H9 (cell line): ENCODE measurements around the gene MED17. TPM values are rescaled to one million over a fixed set of nuclear protein-coding genes. Genes with fewer than 3 reads are reported as not detected.

Experiments used
- DNase-seq: peaks from one replicate; pipeline ENCODE4 v3.0.0-alpha.2; 2017
- H2AFZ ChIP-seq: one replicate; pipeline ENCODE4 v1.6.1; 2013; ENCODE audit warnings: mild to moderate bottlenecking, low read length, control low read depth, moderate library complexity
- H2AK5ac ChIP-seq: 2 replicates; pipeline ENCODE4 v1.6.1; 2013; ENCODE audit warnings: low read length, control low read depth, mixed read lengths; ENCODE audit not compliant: insufficient read length
- H2BK120ac ChIP-seq: one replicate; pipeline ENCODE4 v1.6.1; 2013; ENCODE audit warnings: low read depth, mild to moderate bottlenecking, low read length, control low read depth, inconsistent platforms; ENCODE audit not compliant: poor library complexity, severe bottlenecking
- H2BK12ac ChIP-seq: 2 replicates; pipeline ENCODE4 v1.6.1; 2013; ENCODE audit warnings: low read length, control low read depth, mixed read lengths, low read depth; ENCODE audit not compliant: insufficient read length
- H2BK15ac ChIP-seq: 2 replicates; pipeline ENCODE4 v1.6.1; 2013; ENCODE audit warnings: low read depth, low read length, control low read depth
- H2BK20ac ChIP-seq: one replicate; pipeline ENCODE4 v1.6.1; 2013; ENCODE audit warnings: low read depth, mild to moderate bottlenecking, low read length, control low read depth, inconsistent platforms; ENCODE audit not compliant: poor library complexity, severe bottlenecking
- H2BK5ac ChIP-seq: 2 replicates; pipeline ENCODE4 v1.6.1; 2013; ENCODE audit warnings: low read length, control low read depth, mixed read lengths; ENCODE audit not compliant: insufficient read length
- H3K14ac ChIP-seq: 2 replicates; pipeline ENCODE4 v1.6.1; 2013; ENCODE audit warnings: low read length, control low read depth; ENCODE audit not compliant: insufficient read depth
- H3K18ac ChIP-seq: 2 replicates; pipeline ENCODE4 v1.6.1; 2013; ENCODE audit warnings: low read depth, mild to moderate bottlenecking, mixed read lengths, low read length, control low read depth; ENCODE audit not compliant: insufficient read length
- H3K23ac ChIP-seq: 2 replicates; pipeline ENCODE4 v1.6.1; 2013; ENCODE audit warnings: low read length, control low read depth, mixed read lengths, low read depth; ENCODE audit not compliant: insufficient read length
- H3K23me2 ChIP-seq: 2 replicates; pipeline ENCODE4 v1.6.1; 2013; ENCODE audit warnings: low read depth, mild to moderate bottlenecking, mixed read lengths, low read length, control low read depth; ENCODE audit not compliant: insufficient read length, poor library complexity, severe bottlenecking
- H3K27ac ChIP-seq: 2 replicates; pipeline ENCODE4 v1.5.1; 2013; ENCODE audit warnings: low read length, control low read depth, mixed read lengths, low read depth; ENCODE audit not compliant: insufficient read length
- H3K27me3 ChIP-seq: 2 replicates; pipeline ENCODE4 v1.6.1; 2013; ENCODE audit warnings: low read length, control low read depth, inconsistent platforms; ENCODE audit not compliant: insufficient read depth
- H3K4ac ChIP-seq: 2 replicates; pipeline ENCODE4 v1.6.1; 2013; ENCODE audit warnings: low read depth, mild to moderate bottlenecking, control low read depth, inconsistent platforms, low read length, moderate library complexity
- H3K4me1 ChIP-seq: 2 replicates; pipeline ENCODE4 v1.6.1; 2013; ENCODE audit warnings: low read length, control low read depth, inconsistent platforms; ENCODE audit not compliant: insufficient read depth
- H3K4me2 ChIP-seq: 2 replicates; pipeline ENCODE4 v1.6.1; 2013; ENCODE audit warnings: low read length, control low read depth, mixed read lengths; ENCODE audit not compliant: insufficient read length, insufficient read depth
- H3K56ac ChIP-seq: 2 replicates; pipeline ENCODE4 v1.6.1; 2013; ENCODE audit warnings: low read depth, mild to moderate bottlenecking, mixed read lengths, low read length, control low read depth; ENCODE audit not compliant: insufficient read length
- H3K79me1 ChIP-seq: 2 replicates; pipeline ENCODE4 v1.6.1; 2013; ENCODE audit warnings: low read depth, mild to moderate bottlenecking, moderate library complexity, low read length, control low read depth, inconsistent platforms; ENCODE audit not compliant: insufficient read depth, poor library complexity, severe bottlenecking
- H3K79me2 ChIP-seq: 2 replicates; pipeline ENCODE4 v1.6.1; 2013; ENCODE audit warnings: low read length, control low read depth, inconsistent platforms; ENCODE audit not compliant: insufficient read depth
- H3K9ac ChIP-seq: 2 replicates; pipeline ENCODE4 v1.6.1; 2013; ENCODE audit warnings: low read length, control low read depth, mixed read lengths; ENCODE audit not compliant: insufficient read length; ENCODE audit errors: extremely low read depth
- H3K9me3 ChIP-seq: one replicate; pipeline ENCODE4 v1.6.1; 2013; ENCODE audit warnings: low read depth, low read length, inconsistent platforms; ENCODE audit not compliant: control insufficient read depth
- H3T11ph ChIP-seq: one replicate; pipeline ENCODE4 v1.6.1; 2013; ENCODE audit warnings: mild to moderate bottlenecking, low read length, control low read depth, inconsistent platforms
- H4K20me1 ChIP-seq: one replicate; pipeline ENCODE4 v1.6.1; 2013; ENCODE audit not compliant: control insufficient read depth, insufficient read length, insufficient read depth
- H4K5ac ChIP-seq: 2 replicates; pipeline ENCODE4 v1.6.1; 2013; ENCODE audit warnings: low read depth, mild to moderate bottlenecking, mixed read lengths, low read length, control low read depth; ENCODE audit not compliant: insufficient read length
- H4K8ac ChIP-seq: replicated peaks from 2 replicates; pipeline ENCODE4 v1.6.1; 2013; ENCODE audit warnings: low read length, control low read depth, mixed read lengths, low read depth; ENCODE audit not compliant: insufficient read length
- H4K91ac ChIP-seq: 2 replicates; pipeline ENCODE4 v1.6.1; 2013; ENCODE audit warnings: low read depth, mild to moderate bottlenecking, moderate library complexity, mixed read lengths, low read length, control low read depth; ENCODE audit not compliant: insufficient read length
- H3K27ac Mint-ChIP-seq, 3 experiments: 2 replicates in 2 of 3; 3 replicates in 1 of 3; pipeline ENCODE4 v1.8.0; 2020 to 2021; ENCODE audit warnings: mixed read lengths in 3 of 3, mild to moderate bottlenecking in 1 of 3, moderate library complexity in 1 of 3
- H3K27me3 Mint-ChIP-seq: 2 replicates; pipeline ENCODE4 v1.8.0; 2021; ENCODE audit warnings: low read depth, mild to moderate bottlenecking, moderate library complexity, mixed read lengths
- H3K36me3 Mint-ChIP-seq, 3 experiments: 2 replicates in 2 of 3; 3 replicates in 1 of 3; pipeline ENCODE4 v1.8.0; 2020 to 2021; ENCODE audit warnings: low read depth in 3 of 3, mixed read lengths in 3 of 3; ENCODE audit not compliant: insufficient read depth in 1 of 3
- H3K4me1 Mint-ChIP-seq, 2 experiments: 2 replicates each; pipeline ENCODE4 v1.8.0; 2020; ENCODE audit warnings: mixed read lengths in 2 of 2
- H3K4me3 Mint-ChIP-seq, 2 experiments: 2 replicates in 1 of 2; 3 replicates in 1 of 2; pipeline ENCODE4 v1.8.0; 2020 to 2021; ENCODE audit warnings: mild to moderate bottlenecking in 2 of 2, mixed read lengths in 2 of 2, moderate library complexity in 1 of 2
- H3K9me3 Mint-ChIP-seq, 2 experiments: 2 replicates in 1 of 2; 3 replicates in 1 of 2; pipeline ENCODE4 v1.8.0; 2020; ENCODE audit warnings: mild to moderate bottlenecking in 2 of 2, mixed read lengths in 2 of 2, moderate library complexity in 1 of 2
- WGBS: extraction: QIAGEN DNeasy Blood & Tissue Kit; methylation state at CpG from one replicate; pipeline ENCODE4 v1.1.7; 2013; ENCODE audit warnings: missing lambda C conversion rate, low lambda C conversion rate, mixed read lengths; ENCODE audit not compliant: insufficient read length; ENCODE audit errors: extremely low coverage; 5-methylcytosine and 5-hydroxymethylcytosine counted together
- total RNA-seq: library from RNA; stranded (reverse); gene quantifications from 2 replicates; pipeline ENCODE4 v1.2.1, GENCODE V29; 2021
- TF ChIP-seq, protein P1 (sequence below): fragments of 200-600 bp; sonication (generic); conservative IDR thresholded peaks from 3 replicates; pipeline ENCODE4 v1.8.0; 2021; ENCODE audit warnings: antibody characterized with exemption, mild to moderate bottlenecking

MED17 gene
- total RNA-seq, 1 experiment from 2014 or later, result 43.3 TPM

DNA sequence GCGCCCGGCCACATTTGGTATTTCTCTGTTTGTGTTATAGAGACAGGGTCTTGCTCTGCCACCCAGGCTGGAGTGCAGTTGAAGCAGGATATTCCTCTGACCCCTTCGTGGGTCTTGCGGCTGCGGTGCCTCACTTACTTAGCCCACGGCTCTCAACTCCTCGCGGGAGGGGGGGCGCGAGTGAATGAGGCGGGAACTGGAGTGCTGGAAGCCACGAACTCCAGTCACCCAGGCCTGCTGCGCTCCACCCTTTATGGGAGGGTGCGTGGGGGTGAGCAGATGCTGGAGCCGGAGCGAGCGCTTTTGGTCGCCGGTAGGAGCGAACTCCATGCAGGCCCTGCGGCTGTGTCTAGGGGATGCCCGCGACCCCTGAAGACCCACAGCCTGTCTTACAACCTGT is 40.8 kb upstream of the MED17 start:
- no peak overlapping the region for H3K4ac ChIP-seq
- peaks cover 23% of the 10 kb centered on the region; the same call in 1 of the 2 replicates for H3K79me2 ChIP-seq
- no peak overlapping the region for H4K8ac ChIP-seq
- no peak overlapping the region for H3K23ac ChIP-seq
- no CpG with 5 or more reads among the region's 23 CpGs for WGBS
- no peaks in the 10 kb centered on the region for H3K79me1 ChIP-seq
- no peak overlapping the region for H3K14ac ChIP-seq
- peaks cover 11% of the 10 kb centered on the region for H3K23me2 ChIP-seq
- no peaks in the 10 kb centered on the region; a peak in 1 of 5 replicates for H3K9me3 Mint-ChIP-seq
- no peak for DNase-seq
- TF ChIP-seq, protein P1, sequence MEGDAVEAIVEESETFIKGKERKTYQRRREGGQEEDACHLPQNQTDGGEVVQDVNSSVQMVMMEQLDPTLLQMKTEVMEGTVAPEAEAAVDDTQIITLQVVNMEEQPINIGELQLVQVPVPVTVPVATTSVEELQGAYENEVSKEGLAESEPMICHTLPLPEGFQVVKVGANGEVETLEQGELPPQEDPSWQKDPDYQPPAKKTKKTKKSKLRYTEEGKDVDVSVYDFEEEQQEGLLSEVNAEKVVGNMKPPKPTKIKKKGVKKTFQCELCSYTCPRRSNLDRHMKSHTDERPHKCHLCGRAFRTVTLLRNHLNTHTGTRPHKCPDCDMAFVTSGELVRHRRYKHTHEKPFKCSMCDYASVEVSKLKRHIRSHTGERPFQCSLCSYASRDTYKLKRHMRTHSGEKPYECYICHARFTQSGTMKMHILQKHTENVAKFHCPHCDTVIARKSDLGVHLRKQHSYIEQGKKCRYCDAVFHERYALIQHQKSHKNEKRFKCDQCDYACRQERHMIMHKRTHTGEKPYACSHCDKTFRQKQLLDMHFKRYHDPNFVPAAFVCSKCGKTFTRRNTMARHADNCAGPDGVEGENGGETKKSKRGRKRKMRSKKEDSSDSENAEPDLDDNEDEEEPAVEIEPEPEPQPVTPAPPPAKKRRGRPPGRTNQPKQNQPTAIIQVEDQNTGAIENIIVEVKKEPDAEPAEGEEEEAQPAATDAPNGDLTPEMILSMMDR, result no peak
- no peaks in the 10 kb centered on the region for H3K27me3 ChIP-seq
- H2AFZ ChIP-seq, result no peak overlapping the region
- no peak overlapping the region for H3K4me2 ChIP-seq
- H3K18ac ChIP-seq, result no peak overlapping the region
- H2AK5ac ChIP-seq, result no peak overlapping the region
- no peak overlapping the region for H2BK15ac ChIP-seq
- no peak overlapping the region for H4K91ac ChIP-seq
- H3K9me3 ChIP-seq, result no peaks in the 10 kb centered on the region
- no peaks in the 10 kb centered on the region for H4K20me1 ChIP-seq
- no peak overlapping the region for H2BK20ac ChIP-seq
- no peak overlapping the region for H3K9ac ChIP-seq
- peak overlapping the region; percentile 43 to 71; a peak in 3 of 5 replicates for H3K4me3 Mint-ChIP-seq
- H3K27me3 Mint-ChIP-seq, result peaks cover 2% of the 10 kb centered on the region; the same call in 1 of the 2 replicates
- H3K27ac ChIP-seq, result no peak overlapping the region
- H3K36me3 Mint-ChIP-seq, result peaks cover 29 to 44% (median 30%) of the 10 kb centered on the region in 3 experiments
- no peak overlapping the region for H3K56ac ChIP-seq
- H2BK5ac ChIP-seq, result no peak overlapping the region
- H2BK12ac ChIP-seq, result no peak overlapping the region
- H3K4me1 ChIP-seq, result no peaks in the 10 kb centered on the region
- peaks cover 17 to 35% of the 10 kb centered on the region in 2 experiments for H3K4me1 Mint-ChIP-seq
- H4K5ac ChIP-seq, result no peak overlapping the region
- peak overlapping the region in 1 of 3 experiments; percentile 51; a peak in 1 of 7 replicates for H3K27ac Mint-ChIP-seq
- no peak overlapping the region for H3T11ph ChIP-seq
- H2BK120ac ChIP-seq, result no peak overlapping the region
